Endothelial cell of umbilical vein (primary cell): ENCODE results near the gene CTSE. TPM values are rescaled to one million over a fixed set of nuclear protein-coding genes. Genes with fewer than 3 reads are reported as not detected.

ENCODE experiments used
- BruUV-seq: library from RNA; stranded (reverse); fragments of 400-500 nt; replicated peaks from 2 replicates; lab custom pipeline; 2021; lab: Mats Ljungman, UMichigan
- CTCF ChIA-PET: fragments of 300-600, 350-600 bp; sonication (Branson Sonifier 250); formaldehyde crosslinking; loops from one replicate; lab custom pipeline; 2021; ENCODE audit warnings: antibody characterized with exemption, inconsistent platforms; lab: Charles Lee
- POLR2A ChIA-PET: fragments of 300-600, 350-600 bp; sonication (Branson Sonifier 250); formaldehyde crosslinking; loops from one replicate; lab custom pipeline; 2021; ENCODE audit warnings: antibody characterized with exemption, inconsistent platforms; lab: Charles Lee
- DNase-seq: peaks from one replicate; pipeline ENCODE4 v3.0.0-alpha.2; 2011; ENCODE audit warnings: low read depth, low spot score
- FAIRE-seq: peaks from 2 replicates; lab custom pipeline; 2011; peaks lifted over from hg19 to GRCh38; lab: Jason Lieb, UNC
- H2AFZ ChIP-seq: 2 replicates; pipeline ENCODE4 v1.6.0; 2012; ENCODE audit warnings: low read depth, low read length, control low read depth, inconsistent platforms
- H3K27ac ChIP-seq: 2 replicates; pipeline ENCODE4 v1.5.1; 2011; ENCODE audit warnings: low read depth, mild to moderate bottlenecking, control low read depth, low read length, moderate library complexity; ENCODE audit not compliant: insufficient read depth
- H3K27me3 ChIP-seq, 2 experiments: 2 replicates each; pipeline versions ENCODE4 v1.6.0 to v1.6.1; 2011; ENCODE audit warnings: low read length in 2 of 2, mixed read lengths in 1 of 2; ENCODE audit not compliant: control insufficient read depth in 2 of 2, insufficient read depth in 2 of 2
- H3K36me3 ChIP-seq, 2 experiments: 2 replicates in 1 of 2; 3 replicates in 1 of 2; pipeline ENCODE4 v1.5.1; 2011; ENCODE audit warnings: low read length in 2 of 2, mild to moderate bottlenecking in 1 of 2, moderate library complexity in 1 of 2; ENCODE audit not compliant: control insufficient read depth in 2 of 2, insufficient read depth in 2 of 2; ENCODE audit errors: extremely low read depth in 1 of 2
- H3K4me1 ChIP-seq: 3 replicates; pipeline ENCODE4 v1.5.1; 2011; ENCODE audit warnings: mild to moderate bottlenecking, low read length; ENCODE audit not compliant: control insufficient read depth, insufficient read depth; ENCODE audit errors: extremely low read depth
- H3K4me2 ChIP-seq: 2 replicates; pipeline ENCODE4 v1.6.1; 2011; ENCODE audit warnings: low read length, control low read depth, mixed read lengths; ENCODE audit not compliant: insufficient read depth
- H3K4me3 ChIP-seq, 3 experiments: fragments of 200-600 bp in 1 of 3; sonication (generic), shearing (Covaris generic) in 1 of 3; replicated peaks in 1 of 3; 2 replicates each; pipeline ENCODE4 v1.5.1; 2011 to 2016; ENCODE audit warnings: control low read depth in 3 of 3, low read length in 3 of 3, mild to moderate bottlenecking in 2 of 3, inconsistent platforms in 1 of 3, low read depth in 1 of 3, moderate library complexity in 1 of 3; ENCODE audit not compliant: insufficient read depth in 1 of 3
- H3K79me2 ChIP-seq: 2 replicates; pipeline ENCODE4 v1.6.0; 2012; ENCODE audit warnings: low read length, inconsistent platforms; ENCODE audit not compliant: control insufficient read depth, insufficient read depth
- H3K9ac ChIP-seq: replicated peaks from 2 replicates; pipeline ENCODE3; 2011; ENCODE audit warnings: low read length, control low read depth; ENCODE audit not compliant: insufficient read depth; ENCODE audit errors: extremely low read depth
- H3K9me1 ChIP-seq: replicated peaks from 3 replicates; pipeline ENCODE4 v1.6.0; 2011; ENCODE audit warnings: mild to moderate bottlenecking, low read length; ENCODE audit not compliant: control insufficient read depth, insufficient read depth; ENCODE audit errors: extremely low read depth
- H3K9me3 ChIP-seq: replicated peaks from 2 replicates; pipeline ENCODE4 v1.5.1; 2012; ENCODE audit warnings: low read length, inconsistent platforms; ENCODE audit not compliant: control insufficient read depth, insufficient read depth
- H4K20me1 ChIP-seq: replicated peaks from 2 replicates; pipeline ENCODE3; 2011; ENCODE audit warnings: mild to moderate bottlenecking, low read length; ENCODE audit not compliant: control insufficient read depth, insufficient read depth; ENCODE audit errors: extremely low read depth
- CTCF ChIP-seq, 2 donors: IDR thresholded peaks; 1 replicate in 1 of 2; 2 replicates in 1 of 2; pipeline ENCODE4 v1.5.1; 2011; ENCODE audit warnings: low read length in 2 of 2, mild to moderate bottlenecking in 2 of 2, moderate library complexity in 2 of 2, control low read depth in 1 of 2, inconsistent platforms in 1 of 2, low read depth in 1 of 2; ENCODE audit not compliant: insufficient read depth in 1 of 2; ENCODE audit errors: extremely low read depth in 1 of 2
- EZH2 ChIP-seq: IDR thresholded peaks from 2 replicates; pipeline ENCODE4 v1.6.1; 2012; ENCODE audit warnings: borderline replicate concordance, low read depth, mild to moderate bottlenecking, moderate library complexity, low read length, inconsistent platforms; ENCODE audit not compliant: severe bottlenecking
- FOS ChIP-seq: IDR thresholded peaks from 2 replicates; pipeline ENCODE4 v1.6.1; 2011; ENCODE audit warnings: mild to moderate bottlenecking, low read length, moderate library complexity, borderline replicate concordance; ENCODE audit not compliant: insufficient read depth
- GATA2 ChIP-seq: IDR thresholded peaks from 2 replicates; pipeline ENCODE4 v1.7.0; 2011; ENCODE audit warnings: low read depth, mild to moderate bottlenecking, moderate library complexity, mixed read lengths, low read length; ENCODE audit not compliant: insufficient read length, insufficient read depth
- JUN ChIP-seq: IDR thresholded peaks from 2 replicates; pipeline ENCODE4 v1.6.1; 2011; ENCODE audit warnings: borderline replicate concordance, low read depth; ENCODE audit not compliant: insufficient read length, insufficient read depth
- MYC ChIP-seq: IDR thresholded peaks from one replicate; pipeline ENCODE4 v1.6.1; 2011; ENCODE audit warnings: mild to moderate bottlenecking, low read depth, low read length
- POLR2A ChIP-seq: IDR thresholded peaks from 2 replicates; pipeline ENCODE4 v1.6.1; 2012; ENCODE audit warnings: low read depth, mild to moderate bottlenecking, control low read depth, low read length
- POLR2AphosphoS5 ChIP-seq: IDR thresholded peaks from 2 replicates; pipeline ENCODE4 v1.6.1; 2012; ENCODE audit warnings: low read depth, mild to moderate bottlenecking, control low read depth, low read length, moderate library complexity; ENCODE audit not compliant: insufficient read depth
- dilution Hi-C: fragments of 300-500 bp; cut with MboI; formaldehyde crosslinking; loops from one replicate; pipeline ENCODE4 v1.15.0; 2019; ENCODE audit warnings: low sequenced_read_pairs; ENCODE audit not compliant: extremely low pct_ligation_motif_present
- intact Hi-C: fragments of 100-400 bp; cut with micrococcal nuclease; formaldehyde crosslinking; loops from one replicate; pipeline ENCODE4 v1.10.0; 2022
- polyA plus RNA-seq, 4 experiments: library from polyadenylated mRNA; depleted of rRNA in 3 of 4; stranded (reverse) in 3 of 4; unstranded in 1 of 4; fragments of >200 nt; gene quantifications; 2 replicates each; pipeline versions ENCODE4 v1.2.1 to v1.2.3, GENCODE V29; 2011 to 2012; ENCODE audit warnings: missing spikeins in 1 of 4
- total RNA-seq: library from RNA; stranded (reverse); gene quantifications from 2 replicates; pipeline ENCODE4 v1.2.3, GENCODE V29; 2021
- TF ChIP-seq, protein P1 (sequence below): IDR thresholded peaks from 2 replicates; pipeline ENCODE4 v1.6.1; 2011; ENCODE audit not compliant: insufficient read depth, insufficient read length

CTSE gene
- total and polyA plus RNA-seq, 2 donors (not counting 3 experiments of a cell fraction or from before 2014, with no cell fraction given), result 0.17 TPM; not detected in 1

DNA sequence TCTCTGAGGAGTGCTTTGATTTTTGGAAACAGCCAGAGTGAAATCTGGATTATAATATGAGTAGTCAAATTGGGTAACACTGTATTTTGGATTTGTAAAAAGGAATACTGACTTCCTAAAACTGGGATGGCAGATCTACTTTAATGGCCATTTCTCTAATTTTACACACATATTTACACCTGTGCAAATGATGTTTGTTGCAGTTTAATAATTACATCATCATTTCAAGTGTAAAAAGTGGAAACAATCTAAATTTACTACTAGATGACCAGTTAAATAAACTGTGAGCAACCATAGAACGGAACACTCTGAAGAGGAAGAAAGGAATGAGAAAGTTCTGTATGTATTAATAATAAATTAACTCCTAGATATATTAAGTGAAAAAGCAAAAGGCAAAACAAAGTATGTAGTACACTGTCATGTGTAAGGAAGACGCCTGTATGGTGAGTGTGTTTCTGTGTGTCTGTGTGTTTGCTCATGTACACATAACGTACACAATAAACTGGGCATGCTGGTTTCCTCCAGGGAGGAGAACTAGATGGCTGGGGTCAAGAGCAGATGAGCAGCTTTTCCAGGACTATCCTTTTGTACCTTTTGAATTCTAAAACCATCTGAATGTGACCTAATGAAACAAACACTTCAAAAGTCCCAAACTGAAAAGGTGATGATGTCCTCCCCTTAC, 26.4 kb upstream of the CTSE start:
- Histone ChIP-seq H3K9ac (no peak overlapping the region), H3K4me2 (no peak overlapping the region), H2AFZ (no peak overlapping the region), H3K4me3 (no peak overlapping the region), H3K36me3 (no peaks in the 10 kb centered on the region), H3K9me3 (no peaks in the 10 kb centered on the region), H3K27me3 (peaks cover 0 to 5% of the 10 kb centered on the region in 2 experiments), H4K20me1 (no peaks in the 10 kb centered on the region), H3K9me1 (no peaks in the 10 kb centered on the region), H3K79me2 (no peaks in the 10 kb centered on the region), H3K4me1 (no peaks in the 10 kb centered on the region), H3K27ac (no peak overlapping the region)
- intact Hi-C loops (no loop called here), dilution Hi-C loops (no loop called here)
- ChIA-PET CTCF (no interaction called here), POLR2A (no interaction called here)
- BruUV-seq, result no TSS peak
- DNase-seq (no peak), FAIRE-seq (no peak)
- TF ChIP-seq FOS (no peak), POLR2A (no peak), EZH2 (no peak), MYC (no peak), JUN (no peak), POLR2AphosphoS5 (no peak), CTCF (IDR thresholded peaks at IDR 0.05; ENCODE audit: extremely low read depth in 1 of 2, insufficient read depth in 1 of 2, low read depth in 1 of 2, low read length in 2 of 2) (no peak), GATA2 (no peak)
- TF ChIP-seq, protein P1, sequence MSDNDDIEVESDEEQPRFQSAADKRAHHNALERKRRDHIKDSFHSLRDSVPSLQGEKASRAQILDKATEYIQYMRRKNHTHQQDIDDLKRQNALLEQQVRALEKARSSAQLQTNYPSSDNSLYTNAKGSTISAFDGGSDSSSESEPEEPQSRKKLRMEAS, result no peak
